Loucy (cell line): ENCODE results near the gene ZNF48.

ENCODE experiments used
- CTCF ChIP-seq: fragments of 200-600 bp; sonication (generic); conservative IDR thresholded peaks from 2 replicates; pipeline ENCODE4 v1.5.1; 2014; ENCODE audit warnings: mild to moderate bottlenecking, antibody characterized with exemption, low read length
- EZH2phosphoT487 ChIP-seq: fragments of 200-600 bp; IDR thresholded peaks from 2 replicates; pipeline ENCODE4 v1.6.1; 2018; ENCODE audit warnings: antibody characterized with exemption, mild to moderate bottlenecking, moderate library complexity, borderline replicate concordance

- TF ChIP-seq CTCF (no peak), EZH2phosphoT487 (no peak)
These were observed 27.0 kb upstream of the ZNF48 start for GRCh38 chr16:30368122-30368791.
